ENCODE data around the gene HEBP1.

HEBP1 gene

DNA sequence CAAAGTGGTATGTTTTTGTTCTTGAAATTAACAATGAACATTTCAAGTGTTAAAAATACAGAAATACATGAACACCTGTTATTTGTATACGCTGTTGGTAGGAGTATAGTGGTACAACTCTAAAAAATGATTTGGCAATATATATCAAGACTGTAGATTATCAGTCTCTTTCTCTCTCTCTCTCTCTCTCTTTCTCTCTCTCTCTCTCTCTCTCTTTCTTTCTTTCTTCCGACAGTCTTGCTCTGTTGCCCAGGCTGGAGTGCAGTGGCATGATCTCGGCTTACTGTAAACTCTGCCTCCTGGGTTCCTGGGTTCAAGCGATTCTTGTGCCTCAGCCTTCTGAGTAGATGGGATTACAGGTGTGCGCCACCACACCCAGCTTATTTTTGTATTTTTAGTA lies 12.6 kb downstream of the HEBP1 start:
- no peaks in the 10 kb centered on the region for H3K79me2 ChIP-seq (ENCODE audit: insufficient read depth, low read depth)
- TF ChIP-seq, protein P1, sequence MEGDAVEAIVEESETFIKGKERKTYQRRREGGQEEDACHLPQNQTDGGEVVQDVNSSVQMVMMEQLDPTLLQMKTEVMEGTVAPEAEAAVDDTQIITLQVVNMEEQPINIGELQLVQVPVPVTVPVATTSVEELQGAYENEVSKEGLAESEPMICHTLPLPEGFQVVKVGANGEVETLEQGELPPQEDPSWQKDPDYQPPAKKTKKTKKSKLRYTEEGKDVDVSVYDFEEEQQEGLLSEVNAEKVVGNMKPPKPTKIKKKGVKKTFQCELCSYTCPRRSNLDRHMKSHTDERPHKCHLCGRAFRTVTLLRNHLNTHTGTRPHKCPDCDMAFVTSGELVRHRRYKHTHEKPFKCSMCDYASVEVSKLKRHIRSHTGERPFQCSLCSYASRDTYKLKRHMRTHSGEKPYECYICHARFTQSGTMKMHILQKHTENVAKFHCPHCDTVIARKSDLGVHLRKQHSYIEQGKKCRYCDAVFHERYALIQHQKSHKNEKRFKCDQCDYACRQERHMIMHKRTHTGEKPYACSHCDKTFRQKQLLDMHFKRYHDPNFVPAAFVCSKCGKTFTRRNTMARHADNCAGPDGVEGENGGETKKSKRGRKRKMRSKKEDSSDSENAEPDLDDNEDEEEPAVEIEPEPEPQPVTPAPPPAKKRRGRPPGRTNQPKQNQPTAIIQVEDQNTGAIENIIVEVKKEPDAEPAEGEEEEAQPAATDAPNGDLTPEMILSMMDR (conservative IDR thresholded peaks at IDR 0.05; ENCODE audit: low read depth, low read length): no peak
- no peaks in the 10 kb centered on the region for H3K4me1 ChIP-seq (ENCODE audit: low read depth, poor library complexity, severe bottlenecking)
- H3K9ac ChIP-seq: no peak overlapping the region
- H3K4me2 ChIP-seq: no peak overlapping the region
- no peaks in the 10 kb centered on the region for H4K20me1 ChIP-seq (ENCODE audit: insufficient read depth)
- no peaks in the 10 kb centered on the region for H3K27me3 ChIP-seq (ENCODE audit: insufficient read depth, low read depth)
- H3K36me3 ChIP-seq (ENCODE audit: insufficient read depth): no peaks in the 10 kb centered on the region
- H2AFZ ChIP-seq (ENCODE audit: low read depth): no peak overlapping the region
- H3K4me3 ChIP-seq (IDR thresholded peaks at IDR 0.05; ENCODE audit: insufficient read depth, low read depth, low read length): no peak overlapping the region
- H3K27ac ChIP-seq: no peak overlapping the region

GRCh38 chr12:12986775-12987331 lies 13.2 kb downstream of the HEBP1 start:
- no peak overlapping the region for H3K4me3 ChIP-seq (IDR thresholded peaks at IDR 0.05; ENCODE audit: insufficient read depth, low read depth, low read length)
- no peak overlapping the region for H3K9ac ChIP-seq
- no peak overlapping the region for H3K4me2 ChIP-seq
- no peaks in the 10 kb centered on the region for H4K20me1 ChIP-seq (ENCODE audit: insufficient read depth)
- no peak overlapping the region for H3K27ac ChIP-seq
- no peaks in the 10 kb centered on the region for H3K79me2 ChIP-seq (ENCODE audit: insufficient read depth, low read depth)
- no peaks in the 10 kb centered on the region for H3K27me3 ChIP-seq (ENCODE audit: insufficient read depth, low read depth)
- H2AFZ ChIP-seq (ENCODE audit: low read depth): no peak overlapping the region
- TF ChIP-seq, protein P1 (conservative IDR thresholded peaks at IDR 0.05; ENCODE audit: low read depth, low read length): no peak
- no peaks in the 10 kb centered on the region for H3K36me3 ChIP-seq (ENCODE audit: insufficient read depth)
- H3K4me1 ChIP-seq (ENCODE audit: low read depth, poor library complexity, severe bottlenecking): no peaks in the 10 kb centered on the region

- H3K36me3 ChIP-seq (ENCODE audit: insufficient read depth): no peaks in the 10 kb centered on the region
- H3K27me3 ChIP-seq (ENCODE audit: insufficient read depth, low read depth): no peaks in the 10 kb centered on the region
- H3K9ac ChIP-seq: no peak overlapping the region
- no peaks in the 10 kb centered on the region for H4K20me1 ChIP-seq (ENCODE audit: insufficient read depth)
- no peaks in the 10 kb centered on the region for H3K79me2 ChIP-seq (ENCODE audit: insufficient read depth, low read depth)
- no peaks in the 10 kb centered on the region for H3K4me1 ChIP-seq (ENCODE audit: low read depth, poor library complexity, severe bottlenecking)
- H3K4me2 ChIP-seq: no peak overlapping the region
- no peak overlapping the region for H3K27ac ChIP-seq
- H2AFZ ChIP-seq (ENCODE audit: low read depth): no peak overlapping the region
- TF ChIP-seq, protein P1 (conservative IDR thresholded peaks at IDR 0.05; ENCODE audit: low read depth, low read length): peak; percentile 59
- no peak overlapping the region for H3K4me3 ChIP-seq (IDR thresholded peaks at IDR 0.05; ENCODE audit: insufficient read depth, low read depth, low read length)
Observed at GRCh38 chr12:12985817-12986408, 14.2 kb downstream of the HEBP1 start.

- Histone ChIP-seq H3K4me1 (ENCODE audit: low read depth, poor library complexity, severe bottlenecking) (no peaks in the 10 kb centered on the region), H3K9ac (no peak overlapping the region), H3K4me3 (IDR thresholded peaks at IDR 0.05; ENCODE audit: insufficient read depth, low read depth, low read length) (no peak overlapping the region), H4K20me1 (ENCODE audit: insufficient read depth) (no peaks in the 10 kb centered on the region), H3K36me3 (ENCODE audit: insufficient read depth) (no peaks in the 10 kb centered on the region), H3K4me2 (no peak overlapping the region), H2AFZ (ENCODE audit: low read depth) (no peak overlapping the region), H3K27ac (no peak overlapping the region), H3K27me3 (ENCODE audit: insufficient read depth, low read depth) (no peaks in the 10 kb centered on the region), H3K79me2 (ENCODE audit: insufficient read depth, low read depth) (no peaks in the 10 kb centered on the region)
- TF ChIP-seq, protein P1 (conservative IDR thresholded peaks at IDR 0.05; ENCODE audit: low read depth, low read length): no peak
Observed at GRCh38 chr12:12984149-12984548, 15.9 kb downstream of the HEBP1 start.
